ENCODE measurements around the gene SLC30A9. TPM values are rescaled to one million over a fixed set of nuclear protein-coding genes. Genes with fewer than 3 reads are reported as not detected.
A peak's percentile ranks its signal among the peaks of the same experiment; 100 is the strongest.

SLC30A9 gene
- total and polyA plus RNA-seq, 7 experiments from 2014 or later = 21.4 to 42.1 (median 32.7) TPM

GRCh38 chr4:41963105-41963504 is 27.2 kb upstream of the SLC30A9 start:
- H3K4me1 Mint-ChIP-seq = no peaks in the 10 kb centered on the region
- Histone ChIP-seq H3K36me3 (ENCODE audit: control insufficient read depth in 2 of 3, insufficient read depth in 3 of 3, low read length in 3 of 3) (no peaks in the 10 kb centered on the region), H3K9me3 (ENCODE audit: control insufficient read depth in 2 of 3, low read length in 3 of 3) (no peaks in the 10 kb centered on the region), H3K4me3 (ENCODE audit: low read length) (no peak overlapping the region), H3K4me1 (ENCODE audit: control insufficient read depth in 2 of 2, insufficient read depth in 2 of 2, low read length in 2 of 2) (no peaks in the 10 kb centered on the region), H3K27ac (ENCODE audit: low read depth, low read length) (no peak overlapping the region), H3K27me3 (ENCODE audit: control insufficient read depth in 2 of 2, insufficient read depth in 2 of 2, low read length in 2 of 2) (no peaks in the 10 kb centered on the region)
- ATAC-seq (no peak), DNase-seq (peak in 3 of 9 donors; percentile 5 to 13 (median 7))
- intact Hi-C loops (cut with micrococcal nuclease) = no loop called here
- peaks cover under 1 to 5% (median 2%) of the 10 kb centered on the region in 11 donors for H3K9me3 Mint-ChIP-seq
- H3K4me3 Mint-ChIP-seq = no peak overlapping the region
- H3K27ac Mint-ChIP-seq = no peak overlapping the region
- CTCF ChIA-PET = interaction anchor here (0.8 kb wide), 1 partner anchor 317 kb away, joined by 3 read pairs; no protein-coding TSS in a partner anchor
- H3K36me3 Mint-ChIP-seq = peaks cover 0 to 4% (median 2%) of the 10 kb centered on the region in 5 donors
- H3K27me3 Mint-ChIP-seq = no peaks in the 10 kb centered on the region
- POLR2A ChIA-PET = no interaction called here

- POLR2A ChIA-PET = no interaction called here
- peaks cover 0 to 10% (median 5%) of the 10 kb centered on the region in 5 donors for H3K36me3 Mint-ChIP-seq
- ATAC-seq (no peak), DNase-seq (no peak)
- intact Hi-C loops (cut with micrococcal nuclease) = no loop called here
- no peaks in the 10 kb centered on the region for H3K27me3 Mint-ChIP-seq
- peaks cover 0 to 8% (median 0%) of the 10 kb centered on the region in 3 experiments for H3K9me3 ChIP-seq (ENCODE audit: control insufficient read depth in 2 of 3, low read length in 3 of 3)
- H3K4me1 ChIP-seq (ENCODE audit: control insufficient read depth in 2 of 2, insufficient read depth in 2 of 2, low read length in 2 of 2) = no peaks in the 10 kb centered on the region
- H3K4me3 Mint-ChIP-seq = no peak overlapping the region
- H3K36me3 ChIP-seq (ENCODE audit: control insufficient read depth in 2 of 3, insufficient read depth in 3 of 3, low read length in 3 of 3) = no peaks in the 10 kb centered on the region
- H3K4me1 Mint-ChIP-seq = no peaks in the 10 kb centered on the region
- H3K27ac ChIP-seq (ENCODE audit: low read depth, low read length) = no peak overlapping the region
- no peak overlapping the region for H3K4me3 ChIP-seq (ENCODE audit: low read length)
- H3K9me3 Mint-ChIP-seq = peaks cover 5 to 18% (median 8%) of the 10 kb centered on the region in 11 donors
- CTCF ChIA-PET = no interaction called here
- H3K27ac Mint-ChIP-seq = no peak overlapping the region
- H3K27me3 ChIP-seq (ENCODE audit: control insufficient read depth in 2 of 2, insufficient read depth in 2 of 2, low read length in 2 of 2) = no peaks in the 10 kb centered on the region
Observed at GRCh38 chr4:41964401-41964800, 25.9 kb upstream of the SLC30A9 start.

- H3K4me3 Mint-ChIP-seq = no peak overlapping the region
- Histone ChIP-seq H3K27ac (ENCODE audit: low read depth, low read length) (no peak overlapping the region), H3K36me3 (ENCODE audit: control insufficient read depth in 2 of 3, insufficient read depth in 3 of 3, low read length in 3 of 3) (no peaks in the 10 kb centered on the region), H3K4me3 (ENCODE audit: low read length) (no peak overlapping the region), H3K9me3 (ENCODE audit: control insufficient read depth in 2 of 3, low read length in 3 of 3) (peaks cover 0 to 8% (median 0%) of the 10 kb centered on the region in 3 experiments), H3K4me1 (ENCODE audit: control insufficient read depth in 2 of 2, insufficient read depth in 2 of 2, low read length in 2 of 2) (no peaks in the 10 kb centered on the region), H3K27me3 (ENCODE audit: control insufficient read depth in 2 of 2, insufficient read depth in 2 of 2, low read length in 2 of 2) (no peaks in the 10 kb centered on the region)
- H3K4me1 Mint-ChIP-seq = no peaks in the 10 kb centered on the region
- ChIA-PET POLR2A (no interaction called here), CTCF (interaction anchor here (0.6 kb wide), 1 partner anchor 105 kb away, joined by 3 read pairs; no protein-coding TSS in a partner anchor)
- intact Hi-C loops (cut with micrococcal nuclease) = no loop called here
- peaks cover 5 to 10% (median 7%) of the 10 kb centered on the region in 5 donors for H3K36me3 Mint-ChIP-seq
- no peak for DNase-seq
- peaks cover 0 to 7% (median 6%) of the 10 kb centered on the region in 5 donors for H3K27me3 Mint-ChIP-seq
- no peak for ATAC-seq
- H3K27ac Mint-ChIP-seq = no peak overlapping the region
- H3K9me3 Mint-ChIP-seq = peaks cover 5 to 28% (median 9%) of the 10 kb centered on the region in 11 donors
Observed at GRCh38 chr4:41967392-41967791, 22.9 kb upstream of the SLC30A9 start.

GRCh38 chr4:41969671-41970070 is 20.7 kb upstream of the SLC30A9 start:
- POLR2A ChIA-PET = no interaction called here
- H3K27ac ChIP-seq (ENCODE audit: low read depth, low read length) = no peak overlapping the region
- CTCF ChIA-PET = no interaction called here
- intact Hi-C loops (cut with micrococcal nuclease) = no loop called here
- H3K36me3 Mint-ChIP-seq = peaks cover 5 to 10% (median 7%) of the 10 kb centered on the region in 5 donors
- H3K27ac Mint-ChIP-seq = no peak overlapping the region
- no peak for DNase-seq
- H3K27me3 Mint-ChIP-seq = peaks cover 0 to 9% (median 7%) of the 10 kb centered on the region in 5 donors
- H3K9me3 ChIP-seq (ENCODE audit: control insufficient read depth in 2 of 3, low read length in 3 of 3) = peaks cover 0 to 8% (median 0%) of the 10 kb centered on the region in 3 experiments
- H3K4me1 ChIP-seq (ENCODE audit: control insufficient read depth in 2 of 2, insufficient read depth in 2 of 2, low read length in 2 of 2) = no peaks in the 10 kb centered on the region
- no peak overlapping the region for H3K4me3 Mint-ChIP-seq
- no peaks in the 10 kb centered on the region for H3K4me1 Mint-ChIP-seq
- H3K27me3 ChIP-seq (ENCODE audit: control insufficient read depth in 2 of 2, insufficient read depth in 2 of 2, low read length in 2 of 2) = no peaks in the 10 kb centered on the region
- H3K36me3 ChIP-seq (ENCODE audit: control insufficient read depth in 2 of 3, insufficient read depth in 3 of 3, low read length in 3 of 3) = no peaks in the 10 kb centered on the region
- no peak for ATAC-seq
- H3K4me3 ChIP-seq (ENCODE audit: low read length) = no peak overlapping the region
- H3K9me3 Mint-ChIP-seq = peaks cover 5 to 28% (median 10%) of the 10 kb centered on the region in 11 donors

GRCh38 chr4:41975341-41975740 is 15.0 kb upstream of the SLC30A9 start:
- Mint-ChIP-seq H3K4me1 (no peaks in the 10 kb centered on the region), H3K27ac (no peak overlapping the region), H3K9me3 (peaks cover 0 to 5% (median 1%) of the 10 kb centered on the region in 11 donors), H3K4me3 (no peak overlapping the region), H3K36me3 (peaks cover 0 to 7% (median 0%) of the 10 kb centered on the region in 5 donors), H3K27me3 (peaks cover 0 to 23% (median 8%) of the 10 kb centered on the region in 5 donors)
- ATAC-seq (no peak), DNase-seq (no peak)
- Histone ChIP-seq H3K4me3 (ENCODE audit: low read length) (no peak overlapping the region), H3K36me3 (ENCODE audit: control insufficient read depth in 2 of 3, insufficient read depth in 3 of 3, low read length in 3 of 3) (no peaks in the 10 kb centered on the region), H3K27ac (ENCODE audit: low read depth, low read length) (no peak overlapping the region), H3K27me3 (ENCODE audit: control insufficient read depth in 2 of 2, insufficient read depth in 2 of 2, low read length in 2 of 2) (no peaks in the 10 kb centered on the region), H3K4me1 (ENCODE audit: control insufficient read depth in 2 of 2, insufficient read depth in 2 of 2, low read length in 2 of 2) (no peaks in the 10 kb centered on the region), H3K9me3 (ENCODE audit: control insufficient read depth in 2 of 3, low read length in 3 of 3) (no peaks in the 10 kb centered on the region)
- POLR2A ChIA-PET = no interaction called here
- intact Hi-C loops (cut with micrococcal nuclease) = no loop called here
- CTCF ChIA-PET = no interaction called here

GRCh38 chr4:41976775-41977516 is 13.4 kb upstream of the SLC30A9 start:
- ChIA-PET CTCF (no interaction called here), POLR2A (interaction anchor here (0.9 kb wide), 1 partner anchor 11 kb away, joined by 4 read pairs; no protein-coding TSS in a partner anchor)
- H3K27ac Mint-ChIP-seq = no peak overlapping the region

More at GRCh38 chr4:41976775-41977516, 13.4 kb upstream of the SLC30A9 start:
- Histone ChIP-seq H3K9me3 (ENCODE audit: control insufficient read depth in 2 of 3, low read length in 3 of 3) (no peaks in the 10 kb centered on the region), H3K36me3 (ENCODE audit: control insufficient read depth in 2 of 3, insufficient read depth in 3 of 3, low read length in 3 of 3) (no peaks in the 10 kb centered on the region), H3K27ac (ENCODE audit: low read depth, low read length) (no peak overlapping the region), H3K4me3 (ENCODE audit: low read length) (no peak overlapping the region), H3K27me3 (ENCODE audit: control insufficient read depth in 2 of 2, insufficient read depth in 2 of 2, low read length in 2 of 2) (no peaks in the 10 kb centered on the region), H3K4me1 (ENCODE audit: control insufficient read depth in 2 of 2, insufficient read depth in 2 of 2, low read length in 2 of 2) (no peaks in the 10 kb centered on the region)
- intact Hi-C loops (cut with micrococcal nuclease) = no loop called here
- ATAC-seq (no peak), DNase-seq (no peak)
- peaks cover 0 to 7% (median 0%) of the 10 kb centered on the region in 5 donors for H3K36me3 Mint-ChIP-seq
- H3K4me1 Mint-ChIP-seq = no peaks in the 10 kb centered on the region
- H3K4me3 Mint-ChIP-seq = no peak overlapping the region
- peaks cover 0 to 5% (median 1%) of the 10 kb centered on the region in 11 donors for H3K9me3 Mint-ChIP-seq
- H3K27me3 Mint-ChIP-seq = peaks cover 0 to 21% (median 7%) of the 10 kb centered on the region in 5 donors

Data from naive thymus-derived CD4-positive, alpha-beta T cell (primary cell).